ENCODE results near the gene SGCB. TPM values are rescaled to one million over a fixed set of nuclear protein-coding genes. Genes with fewer than 3 reads are reported as not detected.

SGCB gene
- total RNA-seq, 2 donors from 2014 or later: 35.1 to 36.2 TPM

DNA sequence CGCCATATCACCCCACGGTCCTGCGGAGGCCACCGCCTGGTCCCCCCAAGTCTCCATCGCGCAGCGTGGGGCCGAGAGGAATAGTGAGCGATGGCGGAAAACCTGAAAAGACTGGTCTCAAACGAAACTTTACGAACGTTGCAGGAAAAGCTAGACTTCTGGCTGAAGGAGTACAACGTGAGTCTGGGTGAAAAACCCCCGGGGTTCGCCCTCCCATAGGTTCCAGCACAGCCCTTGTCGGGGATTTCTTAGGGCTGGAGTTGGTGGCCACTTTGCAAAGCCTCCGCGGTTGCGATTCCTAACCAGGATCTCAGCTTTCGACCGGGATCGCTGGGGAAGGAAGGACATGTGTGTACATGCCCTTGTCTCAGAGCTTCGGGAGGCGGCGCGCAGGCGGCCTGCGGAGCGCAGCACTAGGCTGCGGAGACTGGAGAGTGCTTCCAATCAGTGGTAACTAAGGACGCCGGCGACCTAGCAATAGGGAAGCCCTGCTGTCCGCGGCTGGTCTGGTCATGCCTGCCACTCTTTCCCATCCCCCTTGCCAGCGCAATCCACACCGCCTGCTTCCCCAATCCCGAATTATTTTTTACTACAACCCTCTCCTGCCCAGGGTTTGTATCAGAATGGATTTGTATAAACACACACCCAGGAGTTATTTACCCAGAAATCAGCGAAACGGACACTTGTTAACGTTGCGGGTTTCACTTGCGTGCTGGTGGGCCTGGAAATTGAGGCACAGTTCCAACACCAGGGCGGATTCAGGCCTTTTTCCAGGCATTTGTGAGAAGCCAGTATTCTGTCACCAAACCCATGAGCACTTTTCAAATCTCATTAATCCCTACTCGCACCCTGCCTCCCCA, 13.7 kb upstream of the SGCB start:
- Mint-ChIP-seq H3K36me3 (ENCODE audit: low read depth) (no peaks in the 10 kb centered on the region), H3K27me3 (ENCODE audit: insufficient read depth) (peaks cover 46% of the 10 kb centered on the region), H3K4me1 (peaks cover 22% of the 10 kb centered on the region), H3K4me3 (peak overlapping the region; percentile 78), H3K27ac (peak overlapping the region; percentile 80), H3K9me3 (peaks cover 16% of the 10 kb centered on the region)
- Histone ChIP-seq H3K27ac (ENCODE audit: low read depth, low read length) (peak overlapping the region; percentile 65), H3K4me3 (ENCODE audit: low read length) (peak overlapping the region; percentile 95), H3K27me3 (ENCODE audit: control insufficient read depth, insufficient read depth, low read length, poor library complexity, severe bottlenecking) (peaks cover 26% of the 10 kb centered on the region), H3K9me3 (ENCODE audit: control insufficient read depth, low read length) (no peaks in the 10 kb centered on the region), H3K4me1 (ENCODE audit: control insufficient read depth, insufficient read depth, low read length) (peaks cover 11% of the 10 kb centered on the region), H3K9ac (ENCODE audit: extremely low read depth, low read length, poor library complexity, severe bottlenecking) (peak overlapping the region; percentile 73), H3K36me3 (ENCODE audit: control insufficient read depth, insufficient read depth, low read length) (no peaks in the 10 kb centered on the region)
- TF ChIP-seq, protein P1, sequence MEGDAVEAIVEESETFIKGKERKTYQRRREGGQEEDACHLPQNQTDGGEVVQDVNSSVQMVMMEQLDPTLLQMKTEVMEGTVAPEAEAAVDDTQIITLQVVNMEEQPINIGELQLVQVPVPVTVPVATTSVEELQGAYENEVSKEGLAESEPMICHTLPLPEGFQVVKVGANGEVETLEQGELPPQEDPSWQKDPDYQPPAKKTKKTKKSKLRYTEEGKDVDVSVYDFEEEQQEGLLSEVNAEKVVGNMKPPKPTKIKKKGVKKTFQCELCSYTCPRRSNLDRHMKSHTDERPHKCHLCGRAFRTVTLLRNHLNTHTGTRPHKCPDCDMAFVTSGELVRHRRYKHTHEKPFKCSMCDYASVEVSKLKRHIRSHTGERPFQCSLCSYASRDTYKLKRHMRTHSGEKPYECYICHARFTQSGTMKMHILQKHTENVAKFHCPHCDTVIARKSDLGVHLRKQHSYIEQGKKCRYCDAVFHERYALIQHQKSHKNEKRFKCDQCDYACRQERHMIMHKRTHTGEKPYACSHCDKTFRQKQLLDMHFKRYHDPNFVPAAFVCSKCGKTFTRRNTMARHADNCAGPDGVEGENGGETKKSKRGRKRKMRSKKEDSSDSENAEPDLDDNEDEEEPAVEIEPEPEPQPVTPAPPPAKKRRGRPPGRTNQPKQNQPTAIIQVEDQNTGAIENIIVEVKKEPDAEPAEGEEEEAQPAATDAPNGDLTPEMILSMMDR (conservative IDR thresholded peaks at IDR 0.05): no peak
- peak; percentile 96 for DNase-seq
- 7 to 9% methylated on average over 28 to 46 of the region's 46 CpGs for WGBS, 2 experiments (ENCODE audit: insufficient coverage in 1 of 2, insufficient read length in 1 of 2)

DNA sequence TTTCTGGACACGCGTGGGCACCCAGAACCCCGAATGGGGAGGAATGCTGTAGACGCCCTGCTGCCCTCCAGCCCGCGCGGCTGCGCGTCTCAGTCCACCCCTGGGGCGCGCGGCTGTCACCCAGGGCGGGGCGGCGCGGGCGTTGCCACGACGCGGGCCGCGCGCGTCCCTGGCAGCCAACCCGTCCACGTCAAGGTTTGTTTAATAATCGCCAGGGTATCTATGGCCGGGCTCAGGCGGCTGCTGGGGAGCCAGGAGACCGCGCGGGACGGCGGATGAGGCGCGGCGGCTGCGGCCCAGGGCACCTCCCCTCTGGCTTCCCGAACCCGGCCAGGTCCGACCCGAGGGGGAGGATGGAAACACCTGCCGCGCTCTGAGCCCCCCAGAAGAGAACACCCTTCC, 13.1 kb upstream of the SGCB start, which contains the start of gene SPATA18:
Gene SPATA18, plus strand, starts transcription at position 92 of the 402 bp plus-strand sequence. CDS start 401 bp downstream, outside the sequence.
- Histone ChIP-seq H3K36me3 (ENCODE audit: control insufficient read depth, insufficient read depth, low read length) (no peaks in the 10 kb centered on the region), H3K9ac (ENCODE audit: extremely low read depth, low read length, poor library complexity, severe bottlenecking) (peak within 1 kb of the TSS; percentile 73), H3K27ac (ENCODE audit: low read depth, low read length) (peak within 1 kb of the TSS; percentile 65), H3K27me3 (ENCODE audit: control insufficient read depth, insufficient read depth, low read length, poor library complexity, severe bottlenecking) (peaks cover 26% of the 10 kb centered on the region), H3K4me1 (ENCODE audit: control insufficient read depth, insufficient read depth, low read length) (peaks cover 11% of the 10 kb centered on the region), H3K9me3 (ENCODE audit: control insufficient read depth, low read length) (no peaks in the 10 kb centered on the region), H3K4me3 (ENCODE audit: low read length) (peak within 1 kb of the TSS; percentile 95)
- peaks cover 22% of the 10 kb centered on the region for H3K4me1 Mint-ChIP-seq
- DNase-seq: no peak
- H3K27me3 Mint-ChIP-seq (ENCODE audit: insufficient read depth): peaks cover 46% of the 10 kb centered on the region
- no peaks in the 10 kb centered on the region for H3K36me3 Mint-ChIP-seq (ENCODE audit: low read depth)
- TF ChIP-seq, protein P1 (conservative IDR thresholded peaks at IDR 0.05): no peak
- peak within 1 kb of the TSS; percentile 78 for H3K4me3 Mint-ChIP-seq
- H3K9me3 Mint-ChIP-seq: peaks cover 16% of the 10 kb centered on the region
- WGBS, 2 experiments (ENCODE audit: insufficient coverage in 1 of 2, insufficient read length in 1 of 2): 3 to 20% methylated on average over 2 to 44 of the region's 44 CpGs
- peak within 1 kb of the TSS; percentile 80 for H3K27ac Mint-ChIP-seq

DNA sequence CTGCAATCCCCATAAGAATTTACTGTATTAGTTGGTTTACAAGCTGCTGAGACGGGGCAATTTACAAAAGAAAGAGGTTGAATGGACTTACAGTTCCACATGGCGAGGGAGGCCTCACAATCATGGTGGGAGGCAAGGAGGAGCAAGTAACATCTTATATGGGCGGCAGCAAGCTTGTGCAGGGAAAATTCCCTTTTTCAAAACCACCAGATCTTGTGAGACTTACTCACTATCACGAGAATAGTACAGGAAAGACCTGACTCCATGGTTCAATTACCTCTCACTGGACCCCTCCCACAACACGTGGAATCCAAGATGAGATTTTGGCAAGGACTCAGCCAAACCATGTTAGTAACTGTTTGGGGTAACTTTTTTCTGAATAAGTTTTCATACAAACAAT, 11.2 kb upstream of the SGCB start:
- no peaks in the 10 kb centered on the region for H3K36me3 Mint-ChIP-seq (ENCODE audit: low read depth)
- peaks cover 11% of the 10 kb centered on the region for H3K4me1 ChIP-seq (ENCODE audit: control insufficient read depth, insufficient read depth, low read length)
- H3K27ac ChIP-seq (ENCODE audit: low read depth, low read length): no peak overlapping the region
- H3K4me3 ChIP-seq (ENCODE audit: low read length): no peak overlapping the region
- peaks cover 26% of the 10 kb centered on the region for H3K27me3 ChIP-seq (ENCODE audit: control insufficient read depth, insufficient read depth, low read length, poor library complexity, severe bottlenecking)
- no peak for DNase-seq
- peaks cover 19% of the 10 kb centered on the region for H3K4me1 Mint-ChIP-seq
- no peaks in the 10 kb centered on the region for H3K36me3 ChIP-seq (ENCODE audit: control insufficient read depth, insufficient read depth, low read length)
- H3K4me3 Mint-ChIP-seq: no peak overlapping the region
- H3K9me3 Mint-ChIP-seq: peaks cover 16% of the 10 kb centered on the region
- TF ChIP-seq, protein P1 (conservative IDR thresholded peaks at IDR 0.05): no peak
- WGBS, 2 experiments (ENCODE audit: insufficient coverage in 1 of 2, insufficient read length in 1 of 2): 90 to 92% methylated on average over 4 to 5 of the region's 5 CpGs
- H3K27me3 Mint-ChIP-seq (ENCODE audit: insufficient read depth): peaks cover 46% of the 10 kb centered on the region
- H3K27ac Mint-ChIP-seq: no peak overlapping the region
- no peaks in the 10 kb centered on the region for H3K9me3 ChIP-seq (ENCODE audit: control insufficient read depth, low read length)
- no peak overlapping the region for H3K9ac ChIP-seq (ENCODE audit: extremely low read depth, low read length, poor library complexity, severe bottlenecking)
